Adrenal gland (tissue), 12 donors: ENCODE measurements around the gene EMP1. TPM values are rescaled to one million over a fixed set of nuclear protein-coding genes. Genes with fewer than 3 reads are reported as not detected.

ENCODE experiments used
- DNase-seq, 7 donors: peaks; one replicate each; pipeline ENCODE4 v3.0.0-alpha.2; 2019 to 2020
- H3K27ac ChIP-seq, 5 donors: fragments of 200-600 bp; sonication (generic) in 4 of 5; 1 replicate in 3 of 5; 2 replicates in 2 of 5; pipeline versions ENCODE4 v1.5.1 to v1.8.0; 2016 to 2020; ENCODE audit warnings: mild to moderate bottlenecking in 1 of 5
- H3K27me3 ChIP-seq: fragments of 200-600 bp; 2 replicates; pipeline ENCODE4 v1.8.0; 2021
- H3K36me3 ChIP-seq, 2 donors: fragments of 200-600 bp; replicated peaks in 1 of 2; 1 replicate in 1 of 2; 2 replicates in 1 of 2; pipeline versions ENCODE4 v1.5.1 to v1.8.0; 2018 to 2022
- H3K4me1 ChIP-seq, 2 donors: fragments of 200-600 bp; replicated peaks in 1 of 2; 1 replicate in 1 of 2; 2 replicates in 1 of 2; pipeline versions ENCODE4 v1.5.1 to v1.8.0; 2018 to 2021
- H3K4me3 ChIP-seq, 4 donors: fragments of 200-600 bp; sonication (generic) in 3 of 4; one replicate each; pipeline ENCODE4 v1.5.1; 2016 to 2018
- H3K9me3 ChIP-seq, 3 donors: fragments of 200-600 bp; sonication (generic) in 1 of 3; replicated peaks in 1 of 3; 1 replicate in 2 of 3; 2 replicates in 1 of 3; pipeline versions ENCODE4 v1.5.1 to v1.8.0; 2016 to 2021
- POLR2A ChIP-seq, 2 donors: fragments of 450-650 bp; IDR thresholded peaks; one replicate each; pipeline ENCODE4 v1.6.1; 2017; ENCODE audit warnings: antibody characterized with exemption in 2 of 2, mild to moderate bottlenecking in 2 of 2, moderate library complexity in 1 of 2
- WGBS, 4 donors: extraction: QIAGEN DNeasy Blood & Tissue Kit in 2 of 4; methylation state at CpG; one replicate each; pipeline versions ENCODE4 v1.1.5 to v1.1.7; 2013 to 2017; 5-methylcytosine and 5-hydroxymethylcytosine counted together
- intact Hi-C, 2 donors: fragments of 100-400 bp; cut with DNase I; formaldehyde crosslinking; loops; one replicate each; pipeline versions ENCODE4 v1.14.1 to v1.15.0; 2022 to 2023
- polyA plus RNA-seq, 3 donors: library from polyadenylated mRNA; stranded (reverse); fragments of 200-250 nt in 2 of 3; fragments of 350-450 nt in 1 of 3; fragmentation: Illumina TruSeq in 1 of 3; extraction: RNeasy Lipid Tissue Mini Kit (QIAGEN cat#74804) in 1 of 3; gene quantifications; one replicate each; pipeline ENCODE4 v1.2.3, GENCODE V29; 2013 to 2014
- total RNA-seq, 9 donors: library from RNA; depleted of rRNA in 4 of 9; stranded (reverse); fragments of >200 nt in 4 of 9; fragments of 120-200 nt in 1 of 9; fragmentation: NEBNext Ultra II Directional in 1 of 9; extraction: Animal tissue kit (Norgen Biotek cat#: 25700) in 1 of 9; gene quantifications; one replicate each; pipeline versions ENCODE4 v1.1.0 to v1.2.4, GENCODE V29; 2013 to 2023
- TF ChIP-seq, protein P1 (sequence below), 6 experiments: fragments of 450-650 bp in 4 of 6; fragments of 200-600 bp in 2 of 6; sonication (generic) in 1 of 6; IDR thresholded peaks; 1 replicate in 5 of 6; 2 replicates in 1 of 6; pipeline versions ENCODE4 v1.5.1 to v1.8.0; 2016 to 2021; ENCODE audit warnings: antibody characterized with exemption in 6 of 6, mild to moderate bottlenecking in 2 of 6, moderate library complexity in 1 of 6
- donor health status: healthy with polysubstance abuse.
- donor health status: Bipolar disorder and iron deficiency.
- donor health status: DM: yes; HTN: yes; CAD: no.
- donor health status: DM: no; HTN: no; CAD: no.
- donor health status: DM: no; HTN: no; CAD: no.
- donor health status: DM: yes; HTN: yes; CAD: no.

The EMP1 gene
- total and polyA plus RNA-seq, 12 donors: 10.0 to 129 (median 66.8) TPM

- no peaks in the 10 kb centered on the region for H3K4me1 ChIP-seq
- no peaks in the 10 kb centered on the region for H3K9me3 ChIP-seq
- DNase-seq: no peak
- WGBS, 4 donors: 48 to 59% (median 54%) methylated on average over 3 of the region's 3 CpGs
- H3K27ac ChIP-seq: no peak overlapping the region
- H3K36me3 ChIP-seq: no peaks in the 10 kb centered on the region
- H3K4me3 ChIP-seq: no peak overlapping the region
- H3K27me3 ChIP-seq: no peaks in the 10 kb centered on the region
- TF ChIP-seq, protein P1, sequence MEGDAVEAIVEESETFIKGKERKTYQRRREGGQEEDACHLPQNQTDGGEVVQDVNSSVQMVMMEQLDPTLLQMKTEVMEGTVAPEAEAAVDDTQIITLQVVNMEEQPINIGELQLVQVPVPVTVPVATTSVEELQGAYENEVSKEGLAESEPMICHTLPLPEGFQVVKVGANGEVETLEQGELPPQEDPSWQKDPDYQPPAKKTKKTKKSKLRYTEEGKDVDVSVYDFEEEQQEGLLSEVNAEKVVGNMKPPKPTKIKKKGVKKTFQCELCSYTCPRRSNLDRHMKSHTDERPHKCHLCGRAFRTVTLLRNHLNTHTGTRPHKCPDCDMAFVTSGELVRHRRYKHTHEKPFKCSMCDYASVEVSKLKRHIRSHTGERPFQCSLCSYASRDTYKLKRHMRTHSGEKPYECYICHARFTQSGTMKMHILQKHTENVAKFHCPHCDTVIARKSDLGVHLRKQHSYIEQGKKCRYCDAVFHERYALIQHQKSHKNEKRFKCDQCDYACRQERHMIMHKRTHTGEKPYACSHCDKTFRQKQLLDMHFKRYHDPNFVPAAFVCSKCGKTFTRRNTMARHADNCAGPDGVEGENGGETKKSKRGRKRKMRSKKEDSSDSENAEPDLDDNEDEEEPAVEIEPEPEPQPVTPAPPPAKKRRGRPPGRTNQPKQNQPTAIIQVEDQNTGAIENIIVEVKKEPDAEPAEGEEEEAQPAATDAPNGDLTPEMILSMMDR (IDR thresholded peaks at IDR 0.05): no peak
- TF ChIP-seq POLR2A (IDR thresholded peaks at IDR 0.05): no peak
- intact Hi-C loops: no loop called here
These were observed 27.4 kb downstream of the EMP1 start for GRCh38 chr12:13223941-13224340.

DNA sequence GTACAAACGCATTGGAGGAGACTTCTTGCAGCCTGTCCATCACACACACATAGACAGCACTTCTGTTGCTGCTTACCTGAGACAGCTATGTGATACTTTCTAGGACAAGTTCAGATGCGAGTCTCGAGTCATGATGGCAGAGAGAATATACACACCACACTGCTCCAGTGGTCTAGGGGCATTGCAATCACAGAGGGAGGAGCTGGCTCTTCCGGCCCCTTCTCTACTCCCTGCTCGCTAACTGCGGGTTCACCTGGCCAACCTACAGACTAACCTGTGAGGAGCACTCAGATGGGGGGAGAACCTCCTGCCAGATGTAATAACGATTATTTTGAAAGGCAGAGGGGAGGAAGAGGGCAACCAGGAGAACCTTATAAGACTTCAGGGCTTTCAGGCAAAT is 30.7 kb downstream of the EMP1 start:
- Histone ChIP-seq H3K4me1 (no peaks in the 10 kb centered on the region), H3K36me3 (no peaks in the 10 kb centered on the region), H3K27ac (no peak overlapping the region), H3K4me3 (no peak overlapping the region), H3K9me3 (no peaks in the 10 kb centered on the region), H3K27me3 (no peaks in the 10 kb centered on the region)
- WGBS, 4 donors: 68 to 77% (median 74%) methylated on average over 6 to 7 of the region's 7 CpGs
- intact Hi-C loops: no loop called here
- TF ChIP-seq POLR2A (IDR thresholded peaks at IDR 0.05): no peak
- TF ChIP-seq, protein P1 (IDR thresholded peaks at IDR 0.05): no peak
- no peak for DNase-seq

- TF ChIP-seq, protein P1 (IDR thresholded peaks at IDR 0.05): no peak
- no peak for TF ChIP-seq POLR2A (IDR thresholded peaks at IDR 0.05)
- no peak for DNase-seq
- WGBS, 4 donors: 76 to 84% (median 78%) methylated on average over 7 of the region's 7 CpGs
- no peaks in the 10 kb centered on the region for H3K9me3 ChIP-seq
- no peaks in the 10 kb centered on the region for H3K27me3 ChIP-seq
- intact Hi-C loops: no loop called here
- no peaks in the 10 kb centered on the region for H3K36me3 ChIP-seq
- no peak overlapping the region for H3K27ac ChIP-seq
- H3K4me3 ChIP-seq: no peak overlapping the region
- no peaks in the 10 kb centered on the region for H3K4me1 ChIP-seq
These were observed 32.1 kb downstream of the EMP1 start for GRCh38 chr12:13228579-13228978.

GRCh38 chr12:13229504-13229903 is 33.0 kb downstream of the EMP1 start:
- TF ChIP-seq, protein P1 (IDR thresholded peaks at IDR 0.05): no peak
- no peak for TF ChIP-seq POLR2A (IDR thresholded peaks at IDR 0.05)
- no peaks in the 10 kb centered on the region for H3K36me3 ChIP-seq
- H3K4me1 ChIP-seq: no peaks in the 10 kb centered on the region
- intact Hi-C loops: no loop called here
- no peak overlapping the region for H3K4me3 ChIP-seq
- H3K27me3 ChIP-seq: no peaks in the 10 kb centered on the region
- 62 to 71% (median 65%) methylated on average over 5 of the region's 5 CpGs for whole genome bisulfite sequencing, 4 donors
- no peaks in the 10 kb centered on the region for H3K9me3 ChIP-seq
- no peak for DNase-seq
- no peak overlapping the region for H3K27ac ChIP-seq
